A673 (cell line): ENCODE measurements around the gene CEACAM19.

Source experiments
- EZH2 ChIP-seq: fragments of 200-600 bp; sonication (generic); IDR thresholded peaks from 2 replicates; pipeline ENCODE4 v1.6.1; 2017; ENCODE audit warnings: borderline replicate concordance, low read depth, mild to moderate bottlenecking, mixed read lengths, antibody characterized with exemption, low read length; ENCODE audit not compliant: poor library complexity, severe bottlenecking
- TF ChIP-seq, protein P1 (sequence below): fragments of 300-800, 200-600 bp; sonication (generic); conservative IDR thresholded peaks from 2 replicates; pipeline ENCODE4 v1.5.1; 2017; ENCODE audit warnings: low read depth, mild to moderate bottlenecking, antibody characterized with exemption, low read length, moderate library complexity, mixed read lengths

DNA sequence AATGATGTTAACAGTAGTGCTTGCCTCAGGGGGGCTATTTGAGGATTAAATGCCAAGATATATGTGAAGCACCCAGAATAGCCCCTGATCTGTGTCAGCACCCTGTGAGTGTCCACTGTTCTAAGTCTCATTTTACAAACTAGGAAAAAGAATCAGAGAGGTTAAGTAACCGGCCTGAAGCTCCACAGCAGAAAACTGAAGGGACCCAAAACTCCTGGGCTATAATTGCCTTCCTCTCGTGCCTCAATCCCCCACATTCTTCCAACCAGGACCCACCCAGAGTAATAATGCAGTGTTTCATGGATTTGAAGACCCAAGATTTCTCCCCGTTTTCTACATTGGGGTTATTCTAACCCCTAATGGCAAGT is 25.2 kb upstream of the CEACAM19 start:
- no peak for TF ChIP-seq EZH2
- TF ChIP-seq, protein P1, sequence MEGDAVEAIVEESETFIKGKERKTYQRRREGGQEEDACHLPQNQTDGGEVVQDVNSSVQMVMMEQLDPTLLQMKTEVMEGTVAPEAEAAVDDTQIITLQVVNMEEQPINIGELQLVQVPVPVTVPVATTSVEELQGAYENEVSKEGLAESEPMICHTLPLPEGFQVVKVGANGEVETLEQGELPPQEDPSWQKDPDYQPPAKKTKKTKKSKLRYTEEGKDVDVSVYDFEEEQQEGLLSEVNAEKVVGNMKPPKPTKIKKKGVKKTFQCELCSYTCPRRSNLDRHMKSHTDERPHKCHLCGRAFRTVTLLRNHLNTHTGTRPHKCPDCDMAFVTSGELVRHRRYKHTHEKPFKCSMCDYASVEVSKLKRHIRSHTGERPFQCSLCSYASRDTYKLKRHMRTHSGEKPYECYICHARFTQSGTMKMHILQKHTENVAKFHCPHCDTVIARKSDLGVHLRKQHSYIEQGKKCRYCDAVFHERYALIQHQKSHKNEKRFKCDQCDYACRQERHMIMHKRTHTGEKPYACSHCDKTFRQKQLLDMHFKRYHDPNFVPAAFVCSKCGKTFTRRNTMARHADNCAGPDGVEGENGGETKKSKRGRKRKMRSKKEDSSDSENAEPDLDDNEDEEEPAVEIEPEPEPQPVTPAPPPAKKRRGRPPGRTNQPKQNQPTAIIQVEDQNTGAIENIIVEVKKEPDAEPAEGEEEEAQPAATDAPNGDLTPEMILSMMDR = no peak
